GM21447 (cell line): Measurements from ENCODE around the gene CACNA1C.

ENCODE experiments used
- ATAC-seq: cut with Tn5 transposase; IDR thresholded peaks from one replicate; pipeline ENCODE4 v1.9.1; 2021; ENCODE audit not compliant: unreplicated experiment

Gene CACNA1C

DNA sequence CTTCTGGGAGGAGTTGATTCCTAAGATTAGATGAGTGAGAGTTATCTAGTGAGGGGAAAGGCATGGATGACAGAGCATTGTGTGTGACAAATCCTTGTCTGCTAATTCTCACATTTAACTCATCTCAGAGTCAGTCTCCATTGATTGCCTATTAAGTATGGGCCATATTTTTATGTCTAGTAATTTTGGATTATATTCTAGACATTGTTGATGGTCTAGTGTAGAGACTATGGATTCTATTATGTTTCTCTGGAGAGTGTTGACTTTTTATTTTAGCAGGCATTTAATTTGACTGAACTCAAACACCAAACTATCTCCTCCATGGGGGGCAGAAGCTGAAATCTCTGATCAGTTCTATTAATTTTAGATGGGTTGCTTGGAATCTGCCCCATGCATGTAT, 114.4 kb downstream of the CACNA1C start:
- ATAC-seq, result no peak

- no peak for ATAC-seq
Observed at GRCh38 chr12:2168808-2169207, 116.0 kb downstream of the CACNA1C start.

DNA sequence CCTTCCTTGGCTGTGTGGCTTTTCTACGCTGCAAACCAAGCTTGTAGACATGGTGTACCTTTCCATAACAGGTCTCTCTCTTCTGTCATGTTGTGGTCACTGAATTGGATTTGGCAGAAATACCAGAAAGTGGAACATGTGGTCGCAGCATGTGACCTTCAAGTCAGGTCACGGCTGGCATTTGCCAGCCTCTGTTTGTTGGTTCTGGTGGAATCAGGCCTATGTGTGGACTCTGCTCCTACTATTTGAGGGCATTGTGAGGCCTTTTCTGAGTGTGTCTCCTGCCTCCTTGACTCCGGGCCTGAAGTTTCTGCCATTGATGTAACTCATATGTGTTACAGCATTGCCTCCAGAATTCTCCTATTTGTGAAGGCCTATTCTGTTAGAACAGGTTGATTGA, 116.7 kb downstream of the CACNA1C start:
- no peak for ATAC-seq

DNA sequence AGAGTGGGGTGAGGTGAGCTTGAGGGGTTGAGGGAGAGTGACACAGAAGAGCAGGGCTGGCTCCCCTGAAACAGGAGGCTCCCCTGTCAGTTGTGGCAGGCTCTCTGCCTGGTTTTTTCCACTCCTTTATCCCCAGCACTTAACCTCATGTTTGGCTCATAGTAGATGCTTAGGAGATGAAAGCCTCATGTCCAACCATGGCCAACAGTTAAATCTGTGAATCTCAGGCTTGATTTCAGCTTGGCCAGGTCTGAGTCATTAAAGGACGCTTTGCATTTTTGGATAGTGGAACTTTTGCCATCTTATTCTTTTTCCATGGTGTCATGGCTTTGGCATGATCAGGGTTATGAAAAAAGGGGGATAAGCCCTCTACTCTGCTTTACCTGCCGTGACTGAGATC, 117.2 kb downstream of the CACNA1C start:
- no peak for ATAC-seq

DNA sequence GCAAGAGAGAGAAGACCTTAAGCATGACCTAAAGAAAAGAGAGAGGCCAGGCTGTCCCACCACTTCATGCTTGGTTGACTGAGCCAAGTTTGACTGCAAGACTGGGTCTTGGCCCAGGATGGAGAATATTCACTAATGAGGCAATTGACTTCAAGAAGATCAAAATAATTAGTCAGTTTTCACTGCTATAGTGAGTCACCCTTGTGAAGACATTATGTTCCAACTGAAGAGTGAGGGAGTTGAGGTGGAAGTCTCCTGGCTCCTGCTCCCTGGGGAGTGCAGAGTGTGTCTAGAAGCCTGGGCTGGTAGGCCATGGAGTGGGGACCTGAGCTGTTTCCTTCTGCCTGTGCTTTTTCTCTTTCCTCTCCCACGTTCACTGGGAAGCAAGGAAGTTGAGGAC, 117.6 kb downstream of the CACNA1C start:
- ATAC-seq, result no peak

DNA sequence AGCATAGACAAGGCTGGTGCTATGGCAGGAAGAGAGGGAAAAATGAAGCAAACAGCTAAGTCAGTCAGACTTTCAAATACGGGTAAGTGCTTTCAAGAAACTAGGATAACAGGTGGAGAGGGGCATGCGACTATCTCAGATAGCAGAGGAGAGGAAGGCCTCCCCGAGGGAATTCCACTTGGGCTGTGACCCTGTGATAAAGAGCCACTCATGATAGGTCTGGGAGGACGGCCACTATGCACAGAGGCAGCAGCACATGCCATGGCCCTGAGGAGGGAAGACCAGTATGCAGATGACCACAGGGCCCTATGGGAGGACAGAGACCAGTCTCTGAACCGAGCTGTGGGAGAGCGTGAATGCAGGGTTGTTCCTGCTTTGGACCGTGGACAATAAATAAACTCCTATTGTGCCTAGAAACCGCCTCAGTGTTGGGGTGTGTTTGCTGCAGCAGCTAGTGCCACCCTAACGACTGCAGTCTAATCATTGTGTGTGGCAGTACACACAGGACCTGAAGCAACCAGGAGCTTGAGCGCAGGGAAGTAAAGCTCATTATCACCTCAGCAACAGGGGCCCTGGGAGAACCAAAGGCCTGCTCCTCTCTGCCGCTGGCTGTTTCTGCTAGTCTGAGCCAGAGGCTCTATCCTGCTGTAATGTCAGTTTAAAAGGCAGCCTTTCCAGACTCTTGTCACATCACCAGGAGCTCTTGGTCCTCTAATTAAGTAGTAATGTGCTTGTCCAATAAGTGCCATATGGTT, 119.1 kb downstream of the CACNA1C start:
- no peak for ATAC-seq

DNA sequence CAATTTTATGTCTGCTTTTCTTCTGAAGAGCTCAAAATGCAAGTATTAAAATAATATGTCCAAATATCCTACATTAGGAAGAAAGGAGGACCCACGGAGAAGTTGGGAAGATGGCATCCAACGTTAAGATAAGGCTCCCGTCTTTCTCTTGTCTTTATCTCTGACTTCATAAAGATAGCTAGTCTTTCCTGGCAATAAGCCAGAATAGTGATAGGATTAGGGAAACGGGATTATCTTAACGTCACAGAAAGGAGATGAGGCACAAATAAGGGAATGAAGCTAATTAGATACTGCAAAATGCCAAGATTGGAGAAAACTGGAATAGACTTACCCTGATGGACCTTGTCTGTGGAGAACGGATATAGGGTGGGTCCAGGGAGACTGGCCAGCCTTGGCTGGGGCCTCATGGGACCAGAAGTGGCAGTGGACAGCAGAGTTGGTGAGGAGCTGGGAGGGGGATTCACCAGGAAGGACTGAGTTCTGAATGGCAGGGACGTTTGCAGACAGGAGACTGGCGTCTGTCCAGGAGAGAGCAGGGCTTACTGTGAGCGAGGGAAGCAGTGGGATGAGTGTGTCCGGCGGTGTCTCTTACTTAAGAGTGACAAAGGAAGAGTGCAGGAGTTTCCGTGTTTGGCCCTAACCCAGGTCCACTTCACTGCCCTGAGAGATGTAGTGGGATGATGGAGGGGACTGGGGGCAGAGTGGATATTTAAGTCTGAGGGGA, 119.9 kb downstream of the CACNA1C start:
- no peak for ATAC-seq

DNA sequence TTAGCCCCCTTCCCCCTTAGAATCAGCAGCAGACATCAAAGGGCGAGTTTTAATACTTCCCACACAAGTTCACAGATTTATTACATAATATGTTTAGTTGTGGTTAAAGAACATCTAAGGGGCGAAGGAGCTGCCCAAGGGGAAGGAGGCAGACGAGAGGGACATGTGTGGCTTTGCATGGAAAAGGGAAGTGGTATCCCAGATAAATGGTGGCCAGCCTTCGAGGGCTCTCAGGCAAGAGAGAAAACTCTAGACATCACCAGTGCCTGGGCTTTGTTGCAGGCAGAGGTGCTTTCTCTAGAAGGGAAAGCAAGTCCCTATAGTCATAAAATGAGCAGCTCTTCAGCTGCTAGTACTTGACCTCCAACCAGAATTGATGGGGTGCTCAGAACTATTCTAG, 121.2 kb downstream of the CACNA1C start:
- ATAC-seq, result no peak

DNA sequence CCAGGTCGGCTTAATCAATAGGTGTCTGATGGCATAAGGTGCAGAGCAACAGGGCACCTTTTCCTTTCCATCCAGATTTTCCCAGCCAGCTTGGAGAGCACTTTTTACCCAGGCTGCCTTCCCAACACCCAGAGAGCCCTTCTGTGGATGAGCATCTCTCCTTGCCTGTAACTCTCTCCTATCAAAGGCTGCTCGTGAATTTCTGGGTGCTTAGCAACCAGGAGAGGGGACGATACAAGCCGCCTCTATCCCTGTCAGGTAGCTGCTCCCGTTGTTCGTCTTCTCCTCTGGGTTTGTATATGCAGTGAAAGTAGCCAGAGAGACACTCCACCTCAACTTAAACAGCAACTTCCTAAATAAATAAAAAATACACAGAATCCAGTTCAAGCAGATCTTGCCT, 124.2 kb downstream of the CACNA1C start:
- no peak for ATAC-seq

DNA sequence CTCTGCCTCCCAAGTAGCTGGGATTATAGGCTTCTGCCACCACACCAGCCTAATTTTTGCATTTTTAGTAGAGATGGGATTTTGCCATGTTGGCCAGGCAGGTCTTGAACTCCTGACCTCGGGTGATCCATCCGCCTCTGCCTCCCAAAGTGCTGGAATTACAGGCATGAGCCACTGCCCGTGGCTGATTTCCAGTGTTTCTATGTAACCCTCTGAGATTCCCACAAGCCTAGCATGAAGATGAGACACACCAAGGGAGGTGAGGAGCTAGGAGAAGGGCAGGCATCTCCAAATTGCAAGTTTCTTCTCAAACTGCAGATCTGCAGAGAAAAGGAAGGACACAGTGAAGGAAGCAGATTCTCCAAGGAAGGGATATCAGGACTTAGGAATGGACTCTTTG, 125.0 kb downstream of the CACNA1C start:
- no peak for ATAC-seq

- no peak for ATAC-seq
Observed at GRCh38 chr12:2179058-2179457, 126.3 kb downstream of the CACNA1C start.

GRCh38 chr12:2179953-2180736, 127.4 kb downstream of the CACNA1C start:
- no peak for ATAC-seq

GRCh38 chr12:2180737-2181082, 127.9 kb downstream of the CACNA1C start:
- no peak for ATAC-seq

GRCh38 chr12:2183556-2184541, 131.1 kb downstream of the CACNA1C start:
- ATAC-seq, result no peak

DNA sequence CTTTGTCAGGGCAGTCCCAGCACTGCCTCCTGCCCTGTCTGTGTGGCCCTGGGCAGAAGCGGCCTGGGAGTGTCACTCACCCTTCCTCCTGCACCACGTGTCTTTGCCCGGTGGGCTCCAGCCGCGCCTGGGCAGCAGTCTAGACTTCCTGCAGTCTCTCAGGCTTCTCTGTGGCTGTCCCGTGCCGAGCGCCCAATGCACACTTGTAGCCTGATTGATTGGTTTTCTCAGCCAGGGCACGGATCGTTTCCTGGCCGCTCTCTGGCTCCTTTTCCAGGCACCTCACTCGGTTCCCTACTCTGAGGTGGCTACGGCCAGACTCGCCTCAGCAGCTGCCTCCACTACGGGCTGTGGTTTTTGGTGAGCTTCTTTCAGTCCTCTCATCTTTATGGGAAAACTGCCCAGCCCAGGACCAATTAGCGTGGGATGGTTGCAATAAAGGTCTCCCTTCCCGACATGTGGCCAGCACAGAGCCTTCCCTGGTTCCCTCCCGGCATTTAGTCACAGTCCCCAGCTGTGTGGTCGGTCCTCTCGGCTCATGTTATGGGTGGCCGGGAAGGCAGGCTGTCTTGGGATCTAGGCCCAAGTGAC, 133.1 kb downstream of the CACNA1C start:
- no peak for ATAC-seq

GRCh38 chr12:2187195-2187945, 134.6 kb downstream of the CACNA1C start:
- ATAC-seq, result no peak

GRCh38 chr12:2190085-2190484, 137.3 kb downstream of the CACNA1C start:
- ATAC-seq, result no peak

DNA sequence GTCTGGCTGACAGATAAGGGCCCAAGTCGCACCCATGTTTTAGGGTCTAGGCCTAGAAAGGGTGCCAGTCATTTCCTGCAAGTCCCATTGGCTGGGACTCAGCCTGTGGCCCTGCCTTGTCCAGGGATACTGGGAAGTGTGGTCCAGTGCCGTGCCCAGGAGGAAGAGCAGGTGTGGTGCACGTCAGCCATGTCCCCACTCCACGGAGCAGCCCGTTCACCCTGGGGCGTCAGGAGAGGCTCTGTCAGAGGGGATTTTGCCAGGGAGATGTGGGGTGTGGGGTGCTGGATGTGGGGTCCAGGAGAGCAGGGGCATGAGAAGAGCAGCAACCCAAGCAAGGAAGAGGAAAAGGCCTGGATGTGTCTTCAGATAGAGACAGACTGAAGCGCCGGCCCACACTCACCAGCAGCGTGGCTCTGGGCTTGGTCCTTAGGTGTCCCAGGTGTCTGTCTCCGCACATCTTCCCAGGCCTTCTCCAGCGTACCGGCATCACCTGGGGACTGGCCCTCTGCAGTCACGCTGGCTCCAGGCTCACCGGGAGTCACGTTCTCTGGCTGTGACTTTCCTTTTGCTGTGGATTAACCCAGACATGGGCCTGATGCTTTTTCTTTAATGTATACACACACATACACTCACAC, 138.2 kb downstream of the CACNA1C start:
- ATAC-seq, result no peak

GRCh38 chr12:2191534-2192153, 138.9 kb downstream of the CACNA1C start:
- no peak for ATAC-seq
